HFFc6 (cell line): ENCODE results near the gene PER1. TPM values are rescaled to one million over a fixed set of nuclear protein-coding genes. Genes with fewer than 3 reads are reported as not detected.

ENCODE experiments used
- DNase-seq: peaks from one replicate; pipeline ENCODE4 v3.0.0-alpha.2; 2018
- H3K27ac Mint-ChIP-seq: 2 replicates; pipeline ENCODE4 v1.8.0; 2020; ENCODE audit warnings: mild to moderate bottlenecking, mixed read lengths
- H3K27me3 Mint-ChIP-seq: 2 replicates; pipeline ENCODE4 v1.8.0; 2021; ENCODE audit warnings: mild to moderate bottlenecking, moderate library complexity, mixed read lengths; ENCODE audit not compliant: insufficient read depth
- H3K36me3 Mint-ChIP-seq: 2 replicates; pipeline ENCODE4 v1.8.0; 2021; ENCODE audit warnings: low read depth, mixed read lengths
- H3K4me1 Mint-ChIP-seq: 2 replicates; pipeline ENCODE4 v1.8.0; 2020; ENCODE audit warnings: low read depth, mixed read lengths
- H3K4me3 Mint-ChIP-seq: 2 replicates; pipeline ENCODE4 v1.8.0; 2020; ENCODE audit warnings: mild to moderate bottlenecking, moderate library complexity, mixed read lengths
- H3K9me3 Mint-ChIP-seq: 2 replicates; pipeline ENCODE4 v1.8.0; 2020; ENCODE audit warnings: mild to moderate bottlenecking, mixed read lengths
- CTCF ChIP-seq: fragments of 200-600 bp; sonication (generic); IDR thresholded peaks from 2 replicates; pipeline ENCODE4 v1.5.0; 2021; ENCODE audit warnings: antibody characterized with exemption, mild to moderate bottlenecking
- total RNA-seq, 6 experiments: library from RNA; stranded (reverse); fragmentation: NEBNext Ultra II Directional; extraction: Animal tissue kit (Norgen Biotek cat#: 25700); gene quantifications; 2 replicates in 1 of 6; 3 replicates in 5 of 6; pipeline ENCODE4 v1.2.3, GENCODE V29; 2021

PER1 gene
- total RNA-seq, 6 experiments from 2014 or later, result 18.9 to 31.8 (median 26.9) TPM

DNA sequence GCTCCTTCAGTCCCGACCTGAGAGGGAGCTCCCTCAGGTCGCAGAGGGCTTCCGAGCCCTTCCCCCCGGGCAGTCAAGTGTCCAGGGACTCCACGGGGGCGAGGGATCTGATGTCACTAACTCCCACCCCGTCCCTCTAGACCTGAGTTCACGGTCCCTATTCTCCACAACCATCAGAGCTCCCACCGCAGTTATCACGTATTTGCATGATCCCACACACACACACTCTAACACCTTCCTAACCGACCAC, 3.7 kb upstream of the PER1 start:
- Mint-ChIP-seq H3K27me3 (peaks cover 15% of the 10 kb centered on the region), H3K9me3 (no peaks in the 10 kb centered on the region), H3K4me1 (peaks cover 22% of the 10 kb centered on the region), H3K36me3 (no peaks in the 10 kb centered on the region), H3K4me3 (no peak overlapping the region), H3K27ac (no peak overlapping the region)
- TF ChIP-seq CTCF, result no peak
- DNase-seq, result no peak

DNA sequence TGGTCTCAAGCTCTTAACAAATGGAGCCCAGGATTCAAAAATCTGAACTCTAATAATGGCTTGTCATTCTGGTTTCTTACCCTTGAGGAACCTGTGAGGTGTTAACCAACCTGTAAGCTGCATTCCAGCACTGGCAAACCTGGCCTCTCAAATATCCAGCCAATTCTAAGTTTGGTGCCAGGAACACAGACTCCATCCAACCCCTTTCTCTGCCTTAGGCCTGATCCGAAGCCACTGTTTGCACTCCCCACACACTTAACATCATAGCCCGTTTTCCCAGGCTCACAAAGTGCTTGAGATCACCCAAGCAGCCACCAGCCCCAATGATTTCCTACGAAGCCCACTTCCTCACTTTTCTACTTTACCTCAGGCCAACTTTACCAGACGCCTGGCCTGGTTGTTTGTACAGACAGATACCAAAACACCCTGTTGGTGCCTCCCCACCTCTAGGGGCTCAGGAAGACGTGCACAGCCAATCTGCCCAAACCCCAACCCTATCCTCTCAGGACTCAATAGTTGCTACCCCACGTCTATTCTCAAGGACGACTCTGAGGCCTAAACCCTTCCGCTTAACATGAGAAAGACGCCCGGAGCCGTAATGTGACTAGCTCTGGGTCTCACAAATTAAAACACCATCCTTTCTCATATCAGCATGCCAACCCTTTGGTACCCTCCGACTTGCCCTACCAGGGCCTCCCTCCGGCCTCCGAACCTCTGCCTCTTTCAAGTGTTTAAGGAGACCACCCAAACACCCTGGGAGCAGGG, 3.2 kb upstream of the PER1 start:
- TF ChIP-seq CTCF, result no peak
- Mint-ChIP-seq H3K4me1 (peaks cover 21% of the 10 kb centered on the region), H3K4me3 (no peak overlapping the region), H3K27me3 (peaks cover 15% of the 10 kb centered on the region), H3K27ac (no peak overlapping the region), H3K9me3 (no peaks in the 10 kb centered on the region), H3K36me3 (no peaks in the 10 kb centered on the region)
- no peak for DNase-seq

DNA sequence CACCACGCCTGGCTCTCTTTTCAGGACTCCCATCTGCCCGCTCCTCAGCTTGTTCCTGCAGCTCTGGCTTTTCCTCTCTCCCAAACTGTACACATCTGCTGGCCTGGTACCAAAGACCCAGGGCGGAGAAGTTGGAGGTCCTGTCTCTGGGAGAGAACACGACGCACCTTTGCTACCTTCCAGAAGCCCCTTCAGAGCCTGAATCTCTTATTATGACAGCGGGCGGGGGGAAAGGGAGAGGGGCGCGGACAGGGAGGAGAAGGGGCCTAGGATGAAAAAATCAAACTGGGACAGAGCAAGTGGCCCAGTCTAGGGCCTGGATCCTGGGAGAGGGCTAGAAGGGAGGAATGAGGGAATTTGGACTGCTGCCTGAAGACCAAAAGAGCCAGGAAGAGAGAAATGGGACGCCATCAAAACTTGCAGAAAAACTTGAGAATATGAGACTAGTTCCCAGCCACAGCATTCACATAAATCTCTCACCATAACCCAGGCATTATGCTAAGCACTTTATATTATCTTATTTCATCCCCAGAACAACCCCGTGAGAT, 2.5 kb upstream of the PER1 start:
- H3K27me3 Mint-ChIP-seq, result peaks cover 16% of the 10 kb centered on the region
- TF ChIP-seq CTCF, result no peak
- no peak for DNase-seq
- H3K36me3 Mint-ChIP-seq, result no peaks in the 10 kb centered on the region; the same call in 1 of the 2 replicates
- no peaks in the 10 kb centered on the region for H3K9me3 Mint-ChIP-seq
- H3K4me3 Mint-ChIP-seq, result no peak overlapping the region
- H3K27ac Mint-ChIP-seq, result no peak overlapping the region
- peaks cover 15% of the 10 kb centered on the region for H3K4me1 Mint-ChIP-seq

GRCh38 chr17:8153957-8154607, 1.9 kb upstream of the PER1 start:
- H3K27me3 Mint-ChIP-seq, result peaks cover 19% of the 10 kb centered on the region
- no peak overlapping the region for H3K27ac Mint-ChIP-seq
- no peaks in the 10 kb centered on the region; the same call in 1 of the 2 replicates for H3K36me3 Mint-ChIP-seq
- TF ChIP-seq CTCF, result no peak
- H3K4me3 Mint-ChIP-seq, result no peak overlapping the region; the same call in 1 of the 2 replicates
- DNase-seq, result peak; percentile 99
- no peaks in the 10 kb centered on the region for H3K9me3 Mint-ChIP-seq
- H3K4me1 Mint-ChIP-seq, result peaks cover 14% of the 10 kb centered on the region

GRCh38 chr17:8153525-8153956, 1.3 kb upstream of the PER1 start:
- H3K4me1 Mint-ChIP-seq, result peaks cover 10% of the 10 kb centered on the region
- DNase-seq, result peak; percentile 96
- H3K36me3 Mint-ChIP-seq, result no peaks in the 10 kb centered on the region; the same call in 1 of the 2 replicates
- no peaks in the 10 kb centered on the region for H3K9me3 Mint-ChIP-seq
- peaks cover 19% of the 10 kb centered on the region for H3K27me3 Mint-ChIP-seq
- TF ChIP-seq CTCF, result no peak
- no peak overlapping the region for H3K27ac Mint-ChIP-seq
- no peak overlapping the region; the same call in 1 of the 2 replicates for H3K4me3 Mint-ChIP-seq
